K562 (cell line): ENCODE data around the gene FBXO10. TPM values are rescaled to one million over a fixed set of nuclear protein-coding genes. Genes with fewer than 3 reads are reported as not detected.
A peak's percentile ranks its signal among the peaks of the same experiment; 100 is the strongest.

Source experiments
- ARID1B ChIP-seq: fragments of 450-650 bp; IDR thresholded peaks from 2 replicates; pipeline ENCODE4 v1.6.1; 2016; ENCODE audit warnings: antibody characterized with exemption, mild to moderate bottlenecking, inconsistent platforms
- ATF6 ChIP-seq: sonication (generic); formaldehyde crosslinking; IDR thresholded peaks from 2 replicates; pipeline ENCODE4 v1.4.0; 2020; ENCODE audit warnings: mild to moderate bottlenecking, missing genetic modification reagents
- CREB3 ChIP-seq: fragments of 450-650 bp; conservative IDR thresholded peaks from 2 replicates; pipeline ENCODE4 v1.6.1; 2016; ENCODE audit warnings: missing genetic modification characterization, low read depth, mild to moderate bottlenecking, missing compliant biosample characterization, moderate library complexity
- CREBBP ChIP-seq: IDR thresholded peaks from one replicate; pipeline ENCODE4 v1.6.1; 2012; ENCODE audit warnings: low read depth, mild to moderate bottlenecking, control low read depth, inconsistent platforms, low read length
- CXXC5 ChIP-seq: fragments of 250-450 bp; sonication (Bioruptor Pico); IDR thresholded peaks from 2 replicates; pipeline ENCODE4 v1.8.0; 2022; ENCODE audit warnings: inconsistent platforms, mild to moderate bottlenecking, moderate library complexity
- EWSR1 ChIP-seq: fragments of 450-650 bp; IDR thresholded peaks from 2 replicates; pipeline ENCODE4 v1.6.1; 2018; ENCODE audit warnings: borderline replicate concordance, mild to moderate bottlenecking, low read depth, moderate library complexity; ENCODE audit not compliant: partially characterized antibody
- HEY1 ChIP-seq: fragments of 250-450 bp; sonication (Bioruptor Pico); IDR thresholded peaks from 2 replicates; pipeline ENCODE4 v1.5.0; 2020; ENCODE audit warnings: mild to moderate bottlenecking, moderate library complexity, borderline replicate concordance
- ILF3 ChIP-seq: fragments of 450-650 bp; IDR thresholded peaks from 2 replicates; pipeline ENCODE4 v1.6.1; 2018; ENCODE audit warnings: antibody characterized with exemption, mild to moderate bottlenecking, moderate library complexity, borderline replicate concordance
- KDM4B ChIP-seq, 2 experiments: fragments of 450-650 bp in 1 of 2; sonication (generic) in 1 of 2; IDR thresholded peaks; 2 replicates each; pipeline ENCODE4 v1.6.1; 2016 to 2017; ENCODE audit warnings: borderline replicate concordance in 2 of 2, antibody characterized with exemption in 1 of 2, low read depth in 1 of 2, mild to moderate bottlenecking in 1 of 2
- NRF1 ChIP-seq, 2 experiments: fragments of 450-650 bp; IDR thresholded peaks in 1 of 2; conservative IDR thresholded peaks in 1 of 2; 2 replicates each; pipeline ENCODE4 v1.6.1; 2014; ENCODE audit warnings: mild to moderate bottlenecking in 2 of 2
- PHF20 ChIP-seq: fragments of 450-650 bp; IDR thresholded peaks from 2 replicates; pipeline ENCODE4 v1.6.1; 2018; ENCODE audit not compliant: partially characterized antibody
- PHTF2 ChIP-seq: fragments of 250-450 bp; sonication (Bioruptor Pico); IDR thresholded peaks from 2 replicates; pipeline ENCODE4 v1.5.0; 2021; ENCODE audit warnings: mild to moderate bottlenecking
- PKNOX1 ChIP-seq: fragments of 450-650 bp; IDR thresholded peaks from 2 replicates; pipeline ENCODE4 v1.6.1; 2016
- RAD21 ChIP-seq, 2 experiments: fragments of 250-450 bp in 1 of 2; fragments of 450-650 bp in 1 of 2; sonication (Bioruptor Pico) in 1 of 2; formaldehyde crosslinking in 1 of 2; IDR thresholded peaks in 1 of 2; conservative IDR thresholded peaks in 1 of 2; 2 replicates each; pipeline versions ENCODE4 v1.4.0 to v1.8.0; 2020 to 2022; ENCODE audit warnings: mild to moderate bottlenecking in 2 of 2, moderate library complexity in 1 of 2
- ZNF124 ChIP-seq: sonication (generic); formaldehyde crosslinking; IDR thresholded peaks from 2 replicates; pipeline ENCODE4 v1.8.1; 2022; ENCODE audit warnings: missing genetic modification reagents
- ZNF184 ChIP-seq: sonication (generic); formaldehyde crosslinking; IDR thresholded peaks from 2 replicates; pipeline ENCODE4 v1.5.0; 2020; ENCODE audit warnings: missing genetic modification reagents
- ZNF518B ChIP-seq: fragments of 250-450 bp; sonication (Bioruptor Pico); IDR thresholded peaks from 2 replicates; pipeline ENCODE4 v1.5.0; 2021; ENCODE audit warnings: mild to moderate bottlenecking, moderate library complexity
- ZNF766 ChIP-seq: fragments of 200-800 bp; sonication (Bioruptor generic); conservative IDR thresholded peaks from 2 replicates; pipeline ENCODE4 v1.6.1; 2016; ENCODE audit warnings: missing genetic modification characterization, missing compliant biosample characterization
- ZSCAN29 ChIP-seq: fragments of 450-650 bp; IDR thresholded peaks from 2 replicates; pipeline ENCODE4 v1.6.1; 2017
- polyA plus RNA-seq, 8 experiments: library from polyadenylated mRNA; depleted of rRNA in 4 of 8; stranded (reverse) in 5 of 8; unstranded in 3 of 8; fragments of >200 nt; fragmentation: Nextera tagmentation in 2 of 8; fragmentation: Illumina TruSeq in 1 of 8; extraction: Ambion mirVana in 2 of 8; extraction: Trizol in 1 of 8; gene quantifications; 2 replicates each; pipeline versions ENCODE4 v1.2.1 to v1.2.3, GENCODE V29; 2011 to 2014; ENCODE audit warnings: inconsistent platforms in 1 of 8, missing spikeins in 1 of 8
- total RNA-seq, 7 experiments: library from RNA; depleted of rRNA in 6 of 7; stranded (reverse); fragments of >200 nt in 6 of 7; fragmentation: Illumina TruSeq in 2 of 7; extraction: Trizol in 2 of 7; gene quantifications; 2 replicates each; pipeline versions ENCODE4 v1.2.1 to v1.2.3, GENCODE V29; 2011 to 2021; ENCODE audit warnings: low replicate concordance in 1 of 7

FBXO10 gene
- total and polyA plus RNA-seq, 9 of the 15 experiments (the other 6 are each of a cell fraction or from before 2014, with no cell fraction given): 0.84 to 9.9 (median 6.0) TPM

- TF ChIP-seq ARID1B: no peak
- TF ChIP-seq NRF1 (conservative IDR thresholded peaks at IDR 0.05 in 1 of 2, IDR thresholded peaks at IDR 0.05 in 1 of 2): peak; percentile 92 to 94
- TF ChIP-seq HEY1 (CRISPR knock-in tag): no peak
- 0 out of 2 replicates have a peak, but pooled peaks have one; percentile 22 for TF ChIP-seq CREB3 (tag)
- no peak for TF ChIP-seq ZNF124 (CRISPR knock-in tag)
- TF ChIP-seq ZSCAN29: no peak
- TF ChIP-seq EWSR1: no peak
- no peak for TF ChIP-seq ZNF184 (CRISPR knock-in tag)
- TF ChIP-seq CREBBP: no peak
- no peak for TF ChIP-seq PKNOX1
- TF ChIP-seq CXXC5 (CRISPR knock-in tag): 0 out of 2 replicates have a peak, but pooled peaks have one; percentile 13
- TF ChIP-seq PHF20: peak; percentile 10
- no peak for TF ChIP-seq ZNF518B (CRISPR knock-in tag)
- no peak for TF ChIP-seq KDM4B (IDR thresholded peaks at IDR 0.05; ENCODE audit: borderline replicate concordance in 2 of 2, low read depth in 1 of 2)
- no peak for TF ChIP-seq PHTF2 (CRISPR knock-in tag)
- TF ChIP-seq ILF3: no peak
- no peak for TF ChIP-seq ZNF766 (CRISPR knock-in tag)
- TF ChIP-seq ATF6 (CRISPR knock-in tag): peak; percentile 73; the same call in 1 of the 2 replicates
- no peak for TF ChIP-seq RAD21 (CRISPR knock-in tag; conservative IDR thresholded peaks at IDR 0.05 in 1 of 2, IDR thresholded peaks at IDR 0.05 in 1 of 2)
These were observed 111.5 kb downstream of the FBXO10 start (continued) for GRCh38 chr9:37464426-37465248.
